Measurements from ENCODE around the gene SGF29.
"Not testable (repeated sequence)": the region's sequence is repeated elsewhere in the genome, so short reads cannot be mapped to it uniquely, and the experiment has no call there.

Gene SGF29

DNA sequence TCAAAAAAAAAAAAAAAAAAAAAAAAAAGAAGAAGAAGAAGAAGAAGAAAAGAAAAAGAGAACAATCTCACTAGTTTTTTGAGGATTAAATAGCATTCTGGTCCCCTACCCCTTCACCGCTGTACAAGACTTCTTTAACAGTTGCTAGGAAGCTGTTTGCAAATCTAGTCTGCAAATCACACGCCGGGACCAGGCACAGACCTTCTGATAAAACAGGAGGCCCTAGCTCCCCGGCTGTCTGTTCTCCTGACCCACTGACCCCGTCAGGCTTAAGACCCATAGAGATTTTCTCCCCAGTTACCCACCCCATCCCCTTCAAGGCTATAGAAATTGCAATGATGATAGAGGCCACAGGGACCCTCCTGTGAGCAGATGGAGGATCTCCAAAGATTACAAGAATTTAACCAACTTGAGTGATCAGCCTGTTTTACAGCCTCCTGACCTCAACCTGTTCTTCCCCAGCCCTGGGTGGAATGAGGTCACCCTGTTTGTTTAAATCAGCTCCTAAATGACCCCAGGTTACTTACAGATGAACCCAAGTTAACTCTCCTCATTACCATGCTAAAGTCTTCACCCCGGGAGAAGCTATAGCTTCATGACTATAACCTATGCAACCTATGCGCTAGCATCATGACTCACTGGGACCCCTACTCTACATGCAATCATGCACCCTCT is 67.9 kb downstream of the SGF29 start:
- no peaks in the 10 kb centered on the region for H3K79me2 ChIP-seq (ENCODE audit: insufficient read depth, low read length)
- H3K27ac ChIP-seq (ENCODE audit: low read length) = no peak overlapping the region
- no peak overlapping the region for H3K9ac ChIP-seq (ENCODE audit: low read depth, low read length)
- no peak overlapping the region for H3K4me2 ChIP-seq (ENCODE audit: insufficient read depth, low read length)
- no peaks in the 10 kb centered on the region for H3K4me1 ChIP-seq (ENCODE audit: insufficient read depth, low read length)
- no peaks in the 10 kb centered on the region for H3K27me3 ChIP-seq (ENCODE audit: insufficient read depth, low read length, poor library complexity)
- no peak overlapping the region for H3K4me3 ChIP-seq (ENCODE audit: low read depth in 1 of 2, low read length in 2 of 2)
- no peaks in the 10 kb centered on the region for H3K36me3 ChIP-seq (ENCODE audit: insufficient read depth, low read length)
- H2AFZ ChIP-seq (ENCODE audit: low read depth, low read length) = no peak overlapping the region
- no peaks in the 10 kb centered on the region for H4K20me1 ChIP-seq (ENCODE audit: insufficient read depth, low read length)
- TF ChIP-seq, protein P1, sequence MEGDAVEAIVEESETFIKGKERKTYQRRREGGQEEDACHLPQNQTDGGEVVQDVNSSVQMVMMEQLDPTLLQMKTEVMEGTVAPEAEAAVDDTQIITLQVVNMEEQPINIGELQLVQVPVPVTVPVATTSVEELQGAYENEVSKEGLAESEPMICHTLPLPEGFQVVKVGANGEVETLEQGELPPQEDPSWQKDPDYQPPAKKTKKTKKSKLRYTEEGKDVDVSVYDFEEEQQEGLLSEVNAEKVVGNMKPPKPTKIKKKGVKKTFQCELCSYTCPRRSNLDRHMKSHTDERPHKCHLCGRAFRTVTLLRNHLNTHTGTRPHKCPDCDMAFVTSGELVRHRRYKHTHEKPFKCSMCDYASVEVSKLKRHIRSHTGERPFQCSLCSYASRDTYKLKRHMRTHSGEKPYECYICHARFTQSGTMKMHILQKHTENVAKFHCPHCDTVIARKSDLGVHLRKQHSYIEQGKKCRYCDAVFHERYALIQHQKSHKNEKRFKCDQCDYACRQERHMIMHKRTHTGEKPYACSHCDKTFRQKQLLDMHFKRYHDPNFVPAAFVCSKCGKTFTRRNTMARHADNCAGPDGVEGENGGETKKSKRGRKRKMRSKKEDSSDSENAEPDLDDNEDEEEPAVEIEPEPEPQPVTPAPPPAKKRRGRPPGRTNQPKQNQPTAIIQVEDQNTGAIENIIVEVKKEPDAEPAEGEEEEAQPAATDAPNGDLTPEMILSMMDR (IDR thresholded peaks at IDR 0.05; ENCODE audit: borderline replicate concordance, extremely low read depth, low read length, poor library complexity, severe bottlenecking) = no peak
- TF ChIP-seq EZH2 (IDR thresholded peaks at IDR 0.05; ENCODE audit: borderline replicate concordance, low read depth, low read length, severe bottlenecking) = no peak
- ATAC-seq (ENCODE audit: insufficient read depth, low read depth) = no peak
- no peaks in the 10 kb centered on the region for H3K9me3 ChIP-seq (ENCODE audit: insufficient read depth, low read length, severe bottlenecking)
- DNase-seq = no peak

DNA sequence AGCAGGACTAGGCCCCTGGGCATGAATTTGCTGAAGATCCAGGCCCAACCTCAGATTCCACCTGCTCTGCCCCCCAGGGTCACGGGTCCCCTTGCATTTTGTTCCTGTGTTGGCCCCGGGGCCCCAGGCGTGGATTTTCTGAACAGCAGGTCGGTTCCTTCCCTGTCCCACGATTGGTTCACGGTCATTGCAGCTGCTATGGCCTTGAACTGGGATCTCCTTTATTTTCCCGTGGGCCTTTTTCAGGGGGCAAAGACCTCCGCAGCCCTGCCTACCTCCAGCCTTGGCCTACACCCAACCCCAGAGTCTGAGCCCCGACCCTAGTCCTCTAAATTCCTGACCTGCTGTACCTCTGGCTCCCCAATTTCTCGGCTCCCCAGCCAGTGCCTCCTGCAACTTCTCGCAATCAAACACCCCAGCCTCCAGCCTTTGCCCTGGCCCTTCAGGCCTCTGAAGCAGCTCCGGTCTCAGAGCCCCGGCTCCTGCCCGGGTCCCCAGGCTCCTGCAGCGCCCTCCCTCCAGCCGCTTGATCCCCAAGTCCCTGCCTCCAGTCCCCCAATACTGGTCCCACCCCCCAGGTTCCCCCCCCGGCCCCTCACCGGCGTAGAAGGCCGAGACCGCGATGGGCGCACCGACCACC is 68.9 kb downstream of the SGF29 start:
- not testable (repeated sequence) for H3K27ac ChIP-seq (ENCODE audit: low read length); H3K4me1 ChIP-seq (ENCODE audit: insufficient read depth, low read length); H3K79me2 ChIP-seq (ENCODE audit: insufficient read depth, low read length); H3K4me2 ChIP-seq (ENCODE audit: insufficient read depth, low read length); H3K4me3 ChIP-seq (ENCODE audit: low read depth in 1 of 2, low read length in 2 of 2); H2AFZ ChIP-seq (ENCODE audit: low read depth, low read length); ATAC-seq (ENCODE audit: insufficient read depth, low read depth); H3K9me3 ChIP-seq (ENCODE audit: insufficient read depth, low read length, severe bottlenecking); H3K9ac ChIP-seq (ENCODE audit: low read depth, low read length); DNase-seq; H4K20me1 ChIP-seq (ENCODE audit: insufficient read depth, low read length); H3K27me3 ChIP-seq (ENCODE audit: insufficient read depth, low read length, poor library complexity); H3K36me3 ChIP-seq (ENCODE audit: insufficient read depth, low read length)

DNA sequence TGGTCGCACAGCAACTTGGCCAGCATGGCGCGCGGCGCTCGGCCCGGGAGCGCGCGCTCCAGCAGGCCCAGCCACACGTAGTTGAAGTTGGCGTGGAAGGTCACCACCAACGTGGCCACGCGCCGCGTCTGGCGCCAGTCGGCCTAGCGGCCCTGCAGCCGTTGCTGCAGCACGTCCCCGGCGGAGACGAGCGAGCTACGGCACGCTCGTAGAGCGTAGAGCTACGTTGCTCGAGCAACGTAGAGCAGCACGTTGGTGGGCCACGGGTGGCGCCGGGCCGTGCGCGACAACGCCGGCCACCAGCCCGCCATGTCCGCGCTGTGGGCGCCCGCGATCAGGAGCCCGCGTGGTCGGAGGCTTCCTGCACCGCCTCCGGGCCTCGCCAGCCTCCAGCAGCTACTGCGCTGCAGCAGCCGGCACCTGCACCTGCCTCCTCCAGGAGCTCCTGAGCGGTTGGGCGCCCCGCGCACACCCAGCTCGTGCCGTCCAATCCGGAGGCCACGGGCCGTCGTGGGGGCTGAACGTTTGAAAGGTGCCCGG is 69.5 kb downstream of the SGF29 start:
- TF ChIP-seq, protein P1 (IDR thresholded peaks at IDR 0.05; ENCODE audit: borderline replicate concordance, extremely low read depth, low read length, poor library complexity, severe bottlenecking) = no peak
- TF ChIP-seq EZH2 (IDR thresholded peaks at IDR 0.05; ENCODE audit: borderline replicate concordance, low read depth, low read length, severe bottlenecking) = no peak
- Histone ChIP-seq H3K9me3 (ENCODE audit: insufficient read depth, low read length, severe bottlenecking) (no peaks in the 10 kb centered on the region), H3K9ac (ENCODE audit: low read depth, low read length) (no peak overlapping the region), H3K4me2 (ENCODE audit: insufficient read depth, low read length) (no peak overlapping the region), H2AFZ (ENCODE audit: low read depth, low read length) (no peak overlapping the region), H3K79me2 (ENCODE audit: insufficient read depth, low read length) (no peaks in the 10 kb centered on the region), H4K20me1 (ENCODE audit: insufficient read depth, low read length) (no peaks in the 10 kb centered on the region), H3K36me3 (ENCODE audit: insufficient read depth, low read length) (no peaks in the 10 kb centered on the region), H3K4me3 (ENCODE audit: low read depth in 1 of 2, low read length in 2 of 2) (no peak overlapping the region), H3K4me1 (ENCODE audit: insufficient read depth, low read length) (no peaks in the 10 kb centered on the region), H3K27me3 (ENCODE audit: insufficient read depth, low read length, poor library complexity) (no peaks in the 10 kb centered on the region), H3K27ac (ENCODE audit: low read length) (no peak overlapping the region)
- ATAC-seq (ENCODE audit: insufficient read depth, low read depth) = no peak
- DNase-seq = no peak

DNA sequence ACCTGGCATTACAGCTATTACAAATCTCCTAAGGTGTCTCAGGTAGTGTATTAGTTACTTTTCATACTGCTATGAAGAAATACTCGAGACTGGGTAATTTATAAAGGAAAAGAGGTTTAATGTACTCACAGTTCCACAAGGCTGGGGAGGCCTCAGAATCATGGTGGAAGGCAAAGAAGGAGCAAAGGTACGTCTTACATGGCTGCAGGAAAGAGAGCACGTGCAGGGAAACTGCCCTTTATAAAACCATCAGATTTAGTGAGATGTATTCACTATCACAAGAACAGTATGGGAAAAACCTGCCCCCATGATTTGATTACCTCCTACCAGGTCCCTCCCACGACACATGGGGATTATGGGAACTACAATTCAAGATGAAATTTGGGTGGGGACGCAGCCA is 77.2 kb downstream of the SGF29 start:
- H3K27me3 ChIP-seq (ENCODE audit: insufficient read depth, low read length, poor library complexity); H3K9ac ChIP-seq (ENCODE audit: low read depth, low read length); H2AFZ ChIP-seq (ENCODE audit: low read depth, low read length); H4K20me1 ChIP-seq (ENCODE audit: insufficient read depth, low read length); ATAC-seq (ENCODE audit: insufficient read depth, low read depth); H3K36me3 ChIP-seq (ENCODE audit: insufficient read depth, low read length); H3K4me1 ChIP-seq (ENCODE audit: insufficient read depth, low read length); H3K4me2 ChIP-seq (ENCODE audit: insufficient read depth, low read length); H3K27ac ChIP-seq (ENCODE audit: low read length); DNase-seq; H3K4me3 ChIP-seq (ENCODE audit: low read depth in 1 of 2, low read length in 2 of 2); H3K9me3 ChIP-seq (ENCODE audit: insufficient read depth, low read length, severe bottlenecking); H3K79me2 ChIP-seq (ENCODE audit: insufficient read depth, low read length): not testable (repeated sequence)

DNA sequence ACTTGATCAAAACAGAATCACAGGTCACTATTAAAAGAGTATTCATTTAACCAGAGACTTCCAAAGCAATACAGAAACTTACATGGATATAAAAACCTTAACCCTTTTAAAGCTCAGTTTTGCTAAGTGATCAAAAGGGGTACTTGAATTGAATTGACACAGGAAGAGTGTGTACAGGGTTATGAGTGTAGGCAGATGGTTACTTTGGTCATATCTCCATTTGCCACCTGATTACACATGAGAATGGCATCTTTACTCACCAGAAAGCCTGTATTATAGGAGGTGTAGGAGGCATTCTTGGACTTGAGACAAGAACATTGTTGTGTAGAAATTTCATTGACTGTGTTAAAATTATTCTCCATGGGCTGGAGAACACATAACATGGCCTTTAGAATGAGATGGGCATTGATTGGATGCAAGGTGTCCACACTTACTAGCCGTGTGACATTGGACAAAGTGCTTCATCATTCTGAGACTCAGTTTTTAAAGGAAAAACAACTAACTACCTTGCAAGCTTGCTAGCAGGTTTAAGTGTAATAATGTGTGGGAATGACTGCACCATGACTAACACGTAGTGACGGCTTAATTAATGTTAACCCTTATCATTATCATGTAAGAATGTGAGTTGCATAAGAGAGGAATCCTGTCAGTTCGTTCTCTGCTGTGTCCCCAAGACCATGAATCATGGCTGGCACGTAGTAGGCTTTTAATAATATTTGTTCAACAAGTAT is 82.5 kb downstream of the SGF29 start:
- H3K9me3 ChIP-seq (ENCODE audit: insufficient read depth, low read length, severe bottlenecking); H3K9ac ChIP-seq (ENCODE audit: low read depth, low read length); DNase-seq; H4K20me1 ChIP-seq (ENCODE audit: insufficient read depth, low read length); H3K27me3 ChIP-seq (ENCODE audit: insufficient read depth, low read length, poor library complexity); H2AFZ ChIP-seq (ENCODE audit: low read depth, low read length); ATAC-seq (ENCODE audit: insufficient read depth, low read depth); H3K27ac ChIP-seq (ENCODE audit: low read length); H3K4me3 ChIP-seq (ENCODE audit: low read depth in 1 of 2, low read length in 2 of 2); H3K79me2 ChIP-seq (ENCODE audit: insufficient read depth, low read length); H3K4me1 ChIP-seq (ENCODE audit: insufficient read depth, low read length); H3K4me2 ChIP-seq (ENCODE audit: insufficient read depth, low read length); H3K36me3 ChIP-seq (ENCODE audit: insufficient read depth, low read length): not testable (repeated sequence)

DNA sequence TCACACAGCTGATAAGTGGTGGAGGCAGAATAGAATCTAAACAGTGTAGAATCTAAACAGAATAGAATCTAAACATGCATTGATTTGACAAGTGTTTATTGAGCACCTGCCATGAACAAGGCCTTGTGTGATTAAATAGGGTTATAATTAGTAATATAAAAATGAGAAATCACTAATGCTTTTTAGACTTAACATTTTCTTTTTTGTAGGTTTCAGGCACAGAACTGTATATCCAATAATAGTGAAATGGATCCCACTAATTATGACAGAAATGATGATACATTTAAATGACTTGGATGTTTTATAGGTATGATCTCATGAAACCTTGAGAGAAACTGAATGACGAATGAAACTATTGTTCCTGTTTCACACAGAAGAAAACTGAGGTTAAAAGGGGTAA is 84.0 kb downstream of the SGF29 start, which contains the start of gene NPIPB8:
Gene NPIPB8 (plus strand): TSS at position 301 of the 400 bp plus-strand sequence. CDS start 296 bp downstream, outside the sequence.
- H3K9ac ChIP-seq (ENCODE audit: low read depth, low read length); H3K4me3 ChIP-seq (ENCODE audit: low read depth in 1 of 2, low read length in 2 of 2); H2AFZ ChIP-seq (ENCODE audit: low read depth, low read length); H3K9me3 ChIP-seq (ENCODE audit: insufficient read depth, low read length, severe bottlenecking); H3K4me2 ChIP-seq (ENCODE audit: insufficient read depth, low read length); H3K27ac ChIP-seq (ENCODE audit: low read length); H3K27me3 ChIP-seq (ENCODE audit: insufficient read depth, low read length, poor library complexity); DNase-seq; H4K20me1 ChIP-seq (ENCODE audit: insufficient read depth, low read length); ATAC-seq (ENCODE audit: insufficient read depth, low read depth); H3K4me1 ChIP-seq (ENCODE audit: insufficient read depth, low read length); H3K79me2 ChIP-seq (ENCODE audit: insufficient read depth, low read length); H3K36me3 ChIP-seq (ENCODE audit: insufficient read depth, low read length): not testable (repeated sequence)

All from DND-41 (cell line).